ENCODE results near the gene PADI2. TPM values are rescaled to one million over a fixed set of nuclear protein-coding genes. Genes with fewer than 3 reads are reported as not detected.

PADI2 gene
- total RNA-seq, 1 experiment from 2014 or later = 3.0 TPM

DNA sequence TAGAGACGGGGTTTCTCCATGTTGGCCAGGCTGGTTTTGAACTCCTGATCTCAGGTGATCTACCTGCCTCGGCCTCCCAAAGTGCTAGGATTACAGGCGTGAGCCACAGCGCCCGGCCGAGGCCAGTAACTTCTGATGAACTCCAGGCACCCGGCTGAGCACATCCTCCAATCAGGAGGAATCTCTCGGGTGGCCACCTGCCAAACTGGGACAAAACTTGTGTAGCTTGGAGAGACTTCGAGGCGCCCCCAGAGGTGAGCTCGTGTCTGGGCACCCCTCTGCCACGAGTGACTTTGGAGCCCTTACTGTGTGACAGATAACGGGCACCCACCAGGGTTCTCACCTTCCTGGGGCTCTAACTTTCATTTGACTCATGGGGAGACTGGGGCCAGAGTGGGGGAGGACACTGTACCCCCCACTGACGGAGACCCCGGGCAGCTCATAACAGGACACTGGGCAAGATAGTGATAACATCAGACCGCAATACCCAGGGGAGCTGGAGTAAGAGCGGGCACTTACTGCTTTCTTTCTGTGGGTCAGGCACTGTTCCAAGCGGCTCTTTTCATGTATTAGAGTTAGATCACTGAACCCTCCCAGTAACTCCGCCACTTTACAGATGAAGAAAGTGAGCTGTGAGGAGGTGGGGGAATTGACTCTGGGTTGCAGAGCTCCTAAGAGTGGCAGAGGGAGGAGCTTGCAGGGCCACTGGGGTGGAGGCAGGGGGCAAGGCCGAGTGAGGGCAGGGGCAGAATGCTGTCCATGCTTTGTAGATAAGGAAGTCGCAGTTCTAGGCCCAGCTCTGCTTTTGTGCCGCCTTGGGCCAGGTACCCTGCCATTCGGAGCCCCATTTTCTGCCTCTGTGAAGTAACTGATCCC, 1.9 kb upstream of the PADI2 start:
- Mint-ChIP-seq H3K27ac (no peak overlapping the region), H3K9me3 (no peaks in the 10 kb centered on the region; a peak in 1 of 5 replicates), H3K36me3 (ENCODE audit: insufficient read depth in 1 of 3, low read depth in 3 of 3) (no peaks in the 10 kb centered on the region), H3K4me3 (no peak overlapping the region), H3K4me1 (peaks cover 26 to 36% of the 10 kb centered on the region in 2 experiments), H3K27me3 (ENCODE audit: low read depth) (peaks cover 48% of the 10 kb centered on the region)
- Histone ChIP-seq H3K14ac (ENCODE audit: insufficient read depth, low read length) (no peak overlapping the region), H2BK20ac (ENCODE audit: low read depth, low read length, poor library complexity, severe bottlenecking) (no peak overlapping the region), H3K23me2 (ENCODE audit: insufficient read length, low read depth, low read length, poor library complexity, severe bottlenecking) (peaks cover 13% of the 10 kb centered on the region), H4K20me1 (ENCODE audit: control insufficient read depth, insufficient read depth, insufficient read length) (no peaks in the 10 kb centered on the region), H3K79me1 (ENCODE audit: insufficient read depth, low read depth, low read length, poor library complexity, severe bottlenecking) (no peaks in the 10 kb centered on the region), H3K79me2 (ENCODE audit: insufficient read depth, low read length) (no peaks in the 10 kb centered on the region), H3K23ac (ENCODE audit: insufficient read length, low read depth, low read length) (no peak overlapping the region), H3K9ac (ENCODE audit: extremely low read depth, insufficient read length, low read length) (no peak overlapping the region), H3K27me3 (ENCODE audit: insufficient read depth, low read length) (peaks cover 16% of the 10 kb centered on the region; the same call in 1 of the 2 replicates), H4K91ac (ENCODE audit: insufficient read length, low read depth, low read length) (no peak overlapping the region), H3K4me2 (ENCODE audit: insufficient read depth, insufficient read length, low read length) (no peak overlapping the region), H4K5ac (ENCODE audit: insufficient read length, low read depth, low read length) (no peak overlapping the region), H3K56ac (ENCODE audit: insufficient read length, low read depth, low read length) (no peak overlapping the region), H2BK12ac (ENCODE audit: insufficient read length, low read depth, low read length) (no peak overlapping the region), H2BK5ac (ENCODE audit: insufficient read length, low read length) (no peak overlapping the region), H2BK120ac (ENCODE audit: low read depth, low read length, poor library complexity, severe bottlenecking) (no peak overlapping the region), H3T11ph (ENCODE audit: low read length) (no peak overlapping the region), H2AFZ (ENCODE audit: low read length) (no peak overlapping the region), H3K4ac (ENCODE audit: low read depth, low read length) (no peak overlapping the region), H2BK15ac (ENCODE audit: low read depth, low read length) (no peak overlapping the region), H4K8ac (replicated peaks; ENCODE audit: insufficient read length, low read depth, low read length) (no peak overlapping the region), H3K9me3 (ENCODE audit: control insufficient read depth, low read depth, low read length) (no peaks in the 10 kb centered on the region), H2AK5ac (ENCODE audit: insufficient read length, low read length) (no peak overlapping the region), H3K27ac (ENCODE audit: insufficient read length, low read depth, low read length) (no peak overlapping the region), H3K18ac (ENCODE audit: insufficient read length, low read depth, low read length) (no peak overlapping the region), H3K4me1 (ENCODE audit: insufficient read depth, low read length) (no peaks in the 10 kb centered on the region; the same call in 1 of the 2 replicates)
- TF ChIP-seq, protein P1, sequence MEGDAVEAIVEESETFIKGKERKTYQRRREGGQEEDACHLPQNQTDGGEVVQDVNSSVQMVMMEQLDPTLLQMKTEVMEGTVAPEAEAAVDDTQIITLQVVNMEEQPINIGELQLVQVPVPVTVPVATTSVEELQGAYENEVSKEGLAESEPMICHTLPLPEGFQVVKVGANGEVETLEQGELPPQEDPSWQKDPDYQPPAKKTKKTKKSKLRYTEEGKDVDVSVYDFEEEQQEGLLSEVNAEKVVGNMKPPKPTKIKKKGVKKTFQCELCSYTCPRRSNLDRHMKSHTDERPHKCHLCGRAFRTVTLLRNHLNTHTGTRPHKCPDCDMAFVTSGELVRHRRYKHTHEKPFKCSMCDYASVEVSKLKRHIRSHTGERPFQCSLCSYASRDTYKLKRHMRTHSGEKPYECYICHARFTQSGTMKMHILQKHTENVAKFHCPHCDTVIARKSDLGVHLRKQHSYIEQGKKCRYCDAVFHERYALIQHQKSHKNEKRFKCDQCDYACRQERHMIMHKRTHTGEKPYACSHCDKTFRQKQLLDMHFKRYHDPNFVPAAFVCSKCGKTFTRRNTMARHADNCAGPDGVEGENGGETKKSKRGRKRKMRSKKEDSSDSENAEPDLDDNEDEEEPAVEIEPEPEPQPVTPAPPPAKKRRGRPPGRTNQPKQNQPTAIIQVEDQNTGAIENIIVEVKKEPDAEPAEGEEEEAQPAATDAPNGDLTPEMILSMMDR (conservative IDR thresholded peaks at IDR 0.05) = no peak
- DNase-seq = no peak
- WGBS (ENCODE audit: extremely low coverage, insufficient read length, low lambda C conversion rate) = no CpG with 5 or more reads among the region's 23 CpGs
